SIG-M5 treated with dmso at 0.1 percent for 504 hours (cell line): Measurements from ENCODE around the gene GNAQ.
"Not testable (repeated sequence)": the region's sequence is repeated elsewhere in the genome, so short reads cannot be mapped to it uniquely, and the experiment has no call there.

Experiments
- DNase-seq: peaks from one replicate; lab custom pipeline; 2025; ENCODE audit not compliant: unreplicated experiment; lab: John Stamatoyannopoulos, UW

Gene GNAQ

GRCh38 chr9:77793849-77794248, 237.8 kb downstream of the GNAQ start:
- DNase-seq, result peak; percentile 4

DNA sequence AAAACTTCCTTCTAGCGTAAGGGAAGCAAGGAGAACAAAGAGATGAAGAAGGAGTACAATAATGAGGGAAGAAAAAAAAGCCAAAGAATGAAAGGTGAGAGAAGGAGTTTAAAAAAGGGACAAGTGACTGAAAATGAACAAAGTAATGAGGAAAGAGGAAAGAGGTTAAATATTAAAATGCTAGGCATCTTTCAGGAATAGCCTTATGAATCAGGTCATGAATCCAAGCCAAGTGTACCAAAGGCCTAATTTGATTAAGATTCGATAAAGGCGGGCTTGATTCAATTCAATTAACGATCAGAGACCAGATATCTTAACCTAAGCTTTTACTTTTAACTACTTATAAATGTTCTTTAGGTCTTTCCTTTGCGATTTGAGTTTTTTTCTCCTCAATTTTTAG, 241.7 kb downstream of the GNAQ start:
- no peak for DNase-seq

GRCh38 chr9:77785341-77785740, 246.3 kb downstream of the GNAQ start:
- no peak for DNase-seq

DNA sequence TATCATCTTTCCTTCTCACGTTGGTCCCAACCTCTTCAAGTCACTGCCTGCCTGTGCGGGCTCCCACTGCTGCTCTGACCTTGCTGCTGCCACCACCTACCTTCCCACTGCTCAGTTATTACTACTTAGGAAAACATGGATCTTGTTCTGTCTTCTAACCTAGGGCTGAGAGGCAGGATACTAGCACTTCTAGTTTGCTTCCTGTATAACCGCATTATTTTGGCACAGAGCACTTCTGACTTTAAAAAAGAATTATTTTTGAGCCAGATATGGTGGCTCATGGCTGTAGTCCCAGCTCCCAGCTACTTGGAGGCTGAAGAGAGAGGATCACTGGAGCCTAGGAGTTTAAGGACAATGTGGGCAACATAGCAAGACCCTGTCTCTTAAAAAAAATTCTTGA, 248.1 kb downstream of the GNAQ start:
- no peak for DNase-seq

- no peak for DNase-seq
Observed at GRCh38 chr9:77779010-77779409, 252.6 kb downstream of the GNAQ start.

GRCh38 chr9:77773381-77773780, 258.2 kb downstream of the GNAQ start:
- DNase-seq, result no peak

DNA sequence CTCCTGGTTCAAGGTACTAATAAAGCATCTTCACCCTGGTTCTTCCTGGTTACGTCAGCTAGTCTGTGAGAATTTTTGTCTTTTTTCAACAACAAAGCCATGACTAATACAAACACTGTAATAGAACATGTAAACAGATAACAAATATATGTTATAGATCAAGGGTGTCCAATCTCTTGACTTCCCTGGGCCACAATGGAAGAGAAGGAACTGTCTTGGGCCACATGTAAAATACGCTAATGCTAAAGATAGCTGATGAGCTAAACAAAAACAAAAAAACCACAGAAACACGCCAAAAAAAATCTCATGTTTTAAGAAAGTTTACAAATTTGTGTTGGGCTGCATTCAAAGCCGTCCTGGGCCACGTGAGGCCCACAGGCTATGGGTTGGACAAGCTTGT, 259.0 kb downstream of the GNAQ start:
- no peak for DNase-seq

- DNase-seq, result no peak
Observed at GRCh38 chr9:77771171-77771570, 260.4 kb downstream of the GNAQ start.

GRCh38 chr9:77770340-77770739, 261.3 kb downstream of the GNAQ start:
- no peak for DNase-seq

DNA sequence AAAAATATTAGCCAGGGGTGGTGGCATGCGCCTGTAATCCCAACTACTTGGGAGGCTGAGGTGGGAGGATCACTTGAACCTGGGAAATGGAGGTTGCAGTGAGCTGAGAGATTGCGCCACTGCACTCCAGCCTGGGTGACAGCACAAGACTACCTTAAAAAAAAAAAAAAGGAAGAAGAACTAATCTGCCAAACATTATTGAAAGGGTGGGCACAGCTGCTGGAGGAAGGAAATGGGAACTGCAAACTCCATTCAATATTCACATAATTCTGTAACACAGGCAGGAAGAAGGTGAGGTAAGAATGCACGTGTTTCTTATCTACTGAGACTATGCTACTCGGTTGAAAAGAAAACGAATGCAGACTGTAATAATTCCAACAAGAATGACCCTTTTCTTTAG, 262.4 kb downstream of the GNAQ start:
- peak; percentile 82 for DNase-seq

DNA sequence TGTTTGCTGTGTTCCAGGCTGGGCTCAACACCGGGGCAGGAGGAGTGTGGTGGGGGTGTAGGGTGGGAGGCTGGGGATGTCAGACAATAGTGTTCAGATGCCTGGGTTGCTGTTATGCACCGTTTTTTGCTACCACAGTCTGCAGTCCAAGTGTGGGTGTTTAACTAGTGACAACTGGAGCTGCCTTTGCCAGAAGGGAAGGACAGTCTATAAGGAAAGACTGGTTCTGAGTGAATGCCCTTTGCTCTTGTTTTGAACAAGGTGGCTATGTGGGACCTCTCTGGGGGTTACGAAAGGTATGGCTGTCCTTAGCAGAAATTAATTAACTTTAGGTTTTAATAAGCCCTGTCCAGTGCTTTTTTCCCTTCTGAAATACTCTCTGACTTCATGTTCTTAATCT, 265.0 kb downstream of the GNAQ start:
- no peak for DNase-seq

DNA sequence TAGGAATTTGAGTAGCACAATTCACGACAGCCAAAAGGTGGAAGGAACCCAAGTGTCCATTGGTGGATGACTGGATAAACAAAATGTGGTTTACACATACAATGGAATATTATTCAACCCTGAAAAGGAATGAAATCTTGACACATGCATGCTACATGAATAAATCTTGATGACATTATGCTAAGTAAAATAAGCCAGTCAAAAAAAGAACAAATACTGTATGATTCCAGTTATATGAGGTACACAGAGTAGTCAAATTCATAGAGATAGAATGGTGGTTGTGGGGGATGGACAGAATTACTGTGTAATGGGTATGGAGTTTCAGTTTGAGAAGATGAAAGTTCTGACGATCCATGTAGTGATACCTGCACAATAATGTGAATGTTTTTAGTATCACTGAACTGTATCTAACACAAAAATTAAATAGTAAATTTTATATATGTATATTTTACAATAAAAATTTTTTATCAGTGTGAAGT, 265.8 kb downstream of the GNAQ start:
- DNase-seq, result no peak

DNA sequence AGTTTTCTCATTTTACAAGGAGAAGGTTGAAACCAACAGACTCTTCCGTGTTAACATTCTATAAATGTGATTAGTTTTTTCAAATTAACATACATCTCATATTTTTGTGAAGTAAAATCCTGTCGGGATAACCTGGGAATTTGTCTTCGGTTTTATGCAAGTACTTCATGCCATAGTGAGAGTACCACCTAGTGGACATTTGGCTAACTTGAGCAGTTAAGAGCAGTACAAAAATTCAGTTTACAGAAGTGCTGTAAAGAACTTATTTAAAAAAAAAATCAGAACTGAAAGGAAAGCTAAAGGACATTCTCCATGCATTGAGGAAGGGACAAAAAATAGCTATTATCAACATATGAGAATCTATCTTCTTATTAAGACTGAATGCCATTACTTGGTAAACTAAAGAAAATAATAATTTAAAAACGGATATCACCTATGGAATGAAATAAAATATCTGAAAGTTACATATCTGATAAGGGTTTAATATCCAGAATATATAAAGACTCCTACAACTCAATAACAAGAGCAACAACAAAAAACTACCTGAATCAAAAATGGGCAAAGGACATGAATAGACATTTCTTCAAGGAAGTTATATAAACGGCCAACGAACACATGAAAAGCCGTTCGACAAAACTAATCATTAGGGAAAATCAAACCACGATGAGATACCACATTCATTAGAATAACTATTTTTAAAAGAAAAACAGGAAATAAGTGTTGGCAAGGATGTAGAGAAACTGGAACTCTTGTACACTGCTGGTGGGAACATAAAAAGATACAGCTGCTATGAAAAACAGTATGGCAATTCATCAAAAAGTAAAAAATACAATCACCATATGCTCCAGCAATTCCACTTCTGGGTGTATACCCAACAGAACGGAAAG, 266.5 kb downstream of the GNAQ start:
- DNase-seq, result peak; percentile 35

DNA sequence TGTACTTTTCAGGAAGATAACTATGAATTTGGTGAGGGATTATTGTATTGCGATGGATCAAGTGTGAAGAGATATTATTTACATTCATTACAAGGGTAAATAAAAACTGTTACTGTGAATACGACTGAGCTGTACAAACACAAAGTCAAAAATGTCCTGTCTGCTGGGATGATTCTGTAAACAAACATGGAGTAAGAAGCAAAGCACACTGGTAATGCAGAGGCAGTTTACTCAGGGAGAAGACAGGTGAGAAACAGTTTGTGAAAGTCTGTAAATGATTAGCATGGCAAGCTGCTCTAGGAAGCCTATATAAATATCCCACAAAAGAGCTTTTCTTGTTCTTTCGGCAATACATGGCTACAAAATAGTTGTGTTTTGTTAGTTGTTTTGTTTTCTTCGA, 268.0 kb downstream of the GNAQ start:
- DNase-seq, result no peak

DNA sequence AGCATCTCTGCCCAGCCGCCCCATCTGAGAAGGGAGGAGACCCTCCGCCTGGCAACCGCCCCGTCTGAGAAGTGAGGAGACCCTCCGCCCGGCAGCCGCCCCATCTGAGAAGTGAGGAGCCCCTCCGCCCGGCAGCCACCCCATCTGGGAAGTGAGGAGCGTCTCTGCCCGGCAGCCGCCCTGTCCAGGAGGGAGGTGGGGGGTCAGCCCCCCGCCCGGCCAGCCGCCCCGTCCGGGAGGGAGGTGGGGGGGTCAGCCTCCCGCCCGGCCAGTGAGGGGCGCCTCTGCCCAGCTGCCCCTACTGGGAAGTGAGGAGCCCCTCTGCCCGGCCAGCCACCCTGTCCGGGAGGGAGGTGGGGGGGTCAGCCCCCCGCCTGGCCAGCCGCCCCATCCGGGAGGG, 270.7 kb downstream of the GNAQ start:
- not testable (repeated sequence) for DNase-seq

- no peak for DNase-seq
Observed at GRCh38 chr9:77759391-77759790, 272.2 kb downstream of the GNAQ start.

GRCh38 chr9:77756449-77756848, 275.2 kb downstream of the GNAQ start:
- no peak for DNase-seq

GRCh38 chr9:77753180-77753579, 278.4 kb downstream of the GNAQ start:
- DNase-seq, result no peak

DNA sequence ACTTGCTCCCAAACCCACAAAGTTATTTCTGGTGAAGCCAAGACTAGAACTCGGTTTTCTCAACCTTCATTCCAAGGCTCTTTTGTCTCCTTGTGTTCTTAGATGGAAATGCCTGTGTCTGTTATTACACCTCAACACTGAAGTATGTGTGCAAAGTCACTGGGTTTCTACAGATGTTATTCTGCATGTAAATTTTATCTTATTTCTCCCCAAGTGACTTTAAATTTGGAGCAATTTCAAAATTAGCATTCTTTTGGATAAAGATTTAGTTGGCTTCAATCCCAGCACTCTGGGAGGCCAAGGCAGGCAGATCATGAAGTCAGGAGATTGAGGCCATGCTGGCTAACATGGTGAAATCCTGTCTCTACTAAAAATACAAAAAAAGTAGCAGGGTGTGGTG, 279.1 kb downstream of the GNAQ start:
- no peak for DNase-seq

DNA sequence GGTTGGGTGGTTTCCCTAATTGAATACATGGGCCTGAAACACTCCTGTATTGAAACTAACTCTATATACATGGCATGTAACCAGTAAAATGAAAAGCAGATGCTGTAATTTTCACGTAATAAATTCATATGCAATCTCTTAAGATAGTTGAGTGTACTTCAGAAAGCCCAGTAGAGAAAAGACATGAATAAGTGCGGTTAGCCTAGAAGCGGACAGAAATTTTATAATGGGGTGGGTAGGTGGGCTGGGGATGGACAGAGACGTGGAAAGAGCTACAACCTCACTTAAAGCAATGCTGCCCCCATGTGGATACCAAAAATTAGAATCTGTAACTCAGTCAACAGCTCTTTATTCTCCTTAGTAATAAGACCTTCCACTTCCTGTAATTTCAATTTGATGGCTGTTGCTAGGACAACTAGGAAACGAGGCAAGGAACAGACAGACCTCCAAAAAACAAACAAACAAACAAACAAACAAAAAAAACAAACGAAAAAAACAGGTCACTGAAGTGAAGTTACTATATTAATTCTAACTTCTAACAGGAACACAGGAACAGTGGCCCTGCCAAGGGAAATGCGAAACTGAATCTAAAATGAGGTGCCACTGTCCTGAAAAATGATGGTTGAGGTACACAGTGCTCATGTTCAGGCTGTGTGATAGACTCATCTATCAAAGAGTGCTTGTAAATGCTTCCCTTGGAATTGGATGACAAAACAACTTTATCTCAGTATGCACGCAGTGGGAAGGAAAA, 280.1 kb downstream of the GNAQ start:
- DNase-seq, result peak; percentile 52

DNA sequence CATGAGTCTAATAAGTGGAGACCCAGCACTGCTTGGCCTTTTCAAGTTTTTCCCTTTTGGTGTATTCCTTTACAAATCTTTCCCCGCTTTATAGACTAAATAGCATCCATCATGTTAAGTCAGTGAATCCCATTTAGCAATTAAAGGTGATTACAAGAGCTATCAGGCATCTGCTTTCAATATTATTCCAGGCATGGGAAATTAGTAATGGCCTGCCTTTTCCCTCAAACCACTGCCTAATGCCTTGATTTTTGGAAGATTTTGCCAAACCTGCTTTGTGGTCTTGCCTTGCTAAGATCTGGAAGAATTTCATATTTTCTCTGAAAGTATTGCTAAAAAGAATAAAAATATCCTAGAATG, 280.6 kb downstream of the GNAQ start:
- no peak for DNase-seq

DNA sequence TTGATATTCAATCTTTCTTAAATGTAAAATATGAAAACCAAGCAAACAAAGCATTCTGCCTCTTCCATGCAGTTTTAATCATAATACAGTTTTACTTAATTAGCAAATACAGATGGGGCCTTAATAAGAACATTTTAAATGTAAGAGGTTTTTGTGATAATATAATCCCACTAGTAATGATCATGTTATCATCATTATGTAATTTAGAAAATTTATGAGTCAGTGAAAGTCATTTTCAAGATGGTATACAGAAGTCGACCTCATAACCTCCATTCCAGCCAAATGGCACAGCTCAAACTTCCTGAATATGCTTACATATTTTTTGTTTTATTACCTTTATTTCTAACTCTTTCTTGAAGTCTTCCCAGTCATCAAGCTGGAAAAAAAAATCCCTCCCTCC, 281.3 kb downstream of the GNAQ start:
- no peak for DNase-seq
